OCI-LY7 (cell line): Measurements from ENCODE around the gene PFDN6. TPM values are rescaled to one million over a fixed set of nuclear protein-coding genes. Genes with fewer than 3 reads are reported as not detected.

ENCODE experiments used
- BruUV-seq: library from RNA; stranded (reverse); fragments of 400-500 nt; replicated peaks from 2 replicates; lab custom pipeline; 2021; lab: Mats Ljungman, UMichigan
- CTCF ChIA-PET: fragments of 300-600 bp; sonication (Branson Sonifier 250); formaldehyde crosslinking; loops from one replicate; lab custom pipeline; 2022; ENCODE audit warnings: antibody characterized with exemption; ENCODE audit not compliant: unreplicated experiment; lab: Charles Lee
- POLR2A ChIA-PET: fragments of 300-600 bp; sonication (Branson Sonifier 250); formaldehyde crosslinking; loops from one replicate; lab custom pipeline; 2022; ENCODE audit warnings: antibody characterized with exemption; lab: Charles Lee
- DNase-seq: peaks from one replicate; pipeline ENCODE4 v3.0.0-alpha.2; 2015; ENCODE audit warnings: low spot score
- H2AFZ ChIP-seq: fragments of 200-600 bp; sonication (generic), shearing (Covaris generic); 2 replicates; pipeline ENCODE4 v1.6.1; 2014; ENCODE audit warnings: mild to moderate bottlenecking, antibody characterized with exemption, low read length, moderate library complexity
- H3K27ac ChIP-seq: fragments of 200-600 bp; sonication (generic); 2 replicates; pipeline ENCODE4 v1.5.1; 2014; ENCODE audit warnings: mixed run types, low read depth, mild to moderate bottlenecking, moderate library complexity, low read length, inconsistent platforms; ENCODE audit not compliant: poor library complexity, severe bottlenecking
- H3K36me3 ChIP-seq: fragments of 200-600 bp; sonication (generic); 2 replicates; pipeline ENCODE4 v1.6.1; 2014; ENCODE audit warnings: mild to moderate bottlenecking, antibody characterized with exemption, low read length, moderate library complexity, mixed read lengths; ENCODE audit not compliant: insufficient read depth
- H3K4me1 ChIP-seq: fragments of 200-600 bp; sonication (generic); 2 replicates; pipeline ENCODE4 v1.5.1; 2014; ENCODE audit warnings: mild to moderate bottlenecking, low read length; ENCODE audit not compliant: insufficient read depth, poor library complexity, severe bottlenecking
- H3K4me2 ChIP-seq: fragments of 200-600 bp; sonication (generic); 2 replicates; pipeline ENCODE4 v1.6.1; 2014; ENCODE audit warnings: mild to moderate bottlenecking, low read length
- H3K4me3 ChIP-seq: fragments of 200-600 bp; sonication (generic); 2 replicates; pipeline ENCODE4 v1.5.1; 2014; ENCODE audit warnings: mild to moderate bottlenecking, low read depth, low read length; ENCODE audit not compliant: poor library complexity, severe bottlenecking
- H3K79me2 ChIP-seq: fragments of 200-600 bp; sonication (generic); 2 replicates; pipeline ENCODE4 v1.6.1; 2016; ENCODE audit warnings: low read depth, mild to moderate bottlenecking, low read length, moderate library complexity, mixed read lengths; ENCODE audit not compliant: insufficient read depth
- H3K9me2 ChIP-seq: fragments of 200-600 bp; sonication (generic); 2 replicates; pipeline ENCODE4 v1.6.1; 2016; ENCODE audit warnings: mild to moderate bottlenecking, low read length, mixed read lengths; ENCODE audit not compliant: insufficient read depth
- H3K9me3 ChIP-seq: fragments of 200-600 bp; sonication (generic); 2 replicates; pipeline ENCODE4 v1.6.1; 2014; ENCODE audit warnings: mild to moderate bottlenecking, mixed run types, low read length, mixed read lengths
- H4K20me1 ChIP-seq: fragments of 200-600 bp; sonication (generic); 2 replicates; pipeline ENCODE4 v1.6.1; 2014; ENCODE audit warnings: mild to moderate bottlenecking, antibody characterized with exemption, low read length, moderate library complexity, mixed read lengths; ENCODE audit not compliant: insufficient read depth
- CTCF ChIP-seq: fragments of 200-600 bp; sonication (generic); conservative IDR thresholded peaks from 2 replicates; pipeline ENCODE4 v1.5.1; 2014; ENCODE audit warnings: mild to moderate bottlenecking, antibody characterized with exemption, low read length, moderate library complexity, mixed read lengths
- EZH2phosphoT487 ChIP-seq: fragments of 200-600 bp; sonication (generic); IDR thresholded peaks from 2 replicates; pipeline ENCODE4 v1.6.1; 2018; ENCODE audit warnings: low read depth, borderline replicate concordance, mild to moderate bottlenecking, mixed run types, antibody characterized with exemption, low read length, moderate library complexity, mixed read lengths
- intact Hi-C: fragments of 100-400 bp; cut with micrococcal nuclease; formaldehyde crosslinking; loops from one replicate; pipeline ENCODE4 v1.10.0; 2022; ENCODE audit not compliant: unreplicated experiment
- total RNA-seq, 2 experiments: library from RNA; depleted of rRNA in 1 of 2; stranded (reverse); fragments of >200 nt in 1 of 2; shearing (Covaris generic) in 1 of 2; gene quantifications; 2 replicates each; pipeline ENCODE4 v1.2.3, GENCODE V29; 2014 to 2022

PFDN6 gene
- total RNA-seq, 2 experiments from 2014 or later = 72.5 to 90.6 TPM

GRCh38 chr6:33315793-33316602, 26.6 kb downstream of the PFDN6 start:
- intact Hi-C loops = no loop called here
- H3K27ac ChIP-seq = no peak overlapping the region
- no peaks in the 10 kb centered on the region for H3K9me3 ChIP-seq
- POLR2A ChIA-PET = no interaction called here
- no TSS peak for BruUV-seq
- H3K4me2 ChIP-seq = no peak overlapping the region
- no peak for TF ChIP-seq CTCF
- TF ChIP-seq EZH2phosphoT487 = no peak
- no peaks in the 10 kb centered on the region for H3K9me2 ChIP-seq
- peaks cover 48% of the 10 kb centered on the region for H3K36me3 ChIP-seq
- H3K79me2 ChIP-seq = peaks cover 52% of the 10 kb centered on the region
- no peak overlapping the region for H2AFZ ChIP-seq
- CTCF ChIA-PET = no interaction called here
- H3K4me3 ChIP-seq = no peak overlapping the region
- no peak for DNase-seq
- peaks cover 7% of the 10 kb centered on the region; the same call in 1 of the 2 replicates for H4K20me1 ChIP-seq
- peaks cover 59% of the 10 kb centered on the region for H3K4me1 ChIP-seq

- CTCF ChIA-PET = no interaction called here
- Histone ChIP-seq H3K4me2 (peak overlapping the region; percentile 63), H3K27ac (no peak overlapping the region), H3K79me2 (peaks cover 52% of the 10 kb centered on the region), H3K9me2 (no peaks in the 10 kb centered on the region), H3K4me3 (peak overlapping the region; percentile 73), H3K36me3 (peaks cover 50% of the 10 kb centered on the region), H4K20me1 (peaks cover 5% of the 10 kb centered on the region; the same call in 1 of the 2 replicates), H3K9me3 (no peaks in the 10 kb centered on the region), H2AFZ (no peak overlapping the region), H3K4me1 (peaks cover 59% of the 10 kb centered on the region)
- no peak for DNase-seq
- intact Hi-C loops = no loop called here
- POLR2A ChIA-PET = interaction anchor here (1.0 to 3.5 kb wide), 6 partner anchors 9 to 345 kb away, joined by 4 to 20 read pairs (median 6); partner anchors contain the start of gene B3GALT4
- BruUV-seq = no TSS peak
- no peak for TF ChIP-seq CTCF
Measured at GRCh38 chr6:33316603-33317418, 27.4 kb downstream of the PFDN6 start.
